MM.1S (cell line): ENCODE results near the gene CCL3.

Source experiments
- CTCF ChIP-seq: fragments of 300-600 bp; sonication (generic); IDR thresholded peaks from 2 replicates; pipeline ENCODE4 v1.5.1; 2016; ENCODE audit warnings: antibody characterized with exemption, low read length, mixed read lengths
- EZH2 ChIP-seq: fragments of 300-600 bp; sonication (generic); optimal IDR thresholded peaks from 2 replicates; pipeline ENCODE3; 2017; ENCODE audit warnings: low read depth, mild to moderate bottlenecking, antibody characterized with exemption, low read length, mixed read lengths
- EZH2phosphoT487 ChIP-seq: fragments of 300-600 bp; sonication (generic); IDR thresholded peaks from 2 replicates; pipeline ENCODE4 v1.6.1; 2018; ENCODE audit warnings: antibody characterized with exemption, low read length

- TF ChIP-seq CTCF (no peak), EZH2phosphoT487 (no peak), EZH2 (no peak)
Observed at GRCh38 chr17:36089888-36090836, at the start of gene CCL3.
